Hepatocyte (in vitro differentiated cells): Measurements from ENCODE around the gene SERAC1. TPM values are rescaled to one million over a fixed set of nuclear protein-coding genes. Genes with fewer than 3 reads are reported as not detected.
"Not testable (repeated sequence)": the region's sequence is repeated elsewhere in the genome, so short reads cannot be mapped to it uniquely, and the experiment has no call there.

Source experiments
- DNase-seq: peaks from one replicate; pipeline ENCODE4 v3.0.0-alpha.2; 2016; ENCODE audit warnings: low spot score
- H2AFZ ChIP-seq: fragments of 200-600 bp; sonication (generic); 2 replicates; pipeline ENCODE4 v1.6.0; 2016; ENCODE audit warnings: antibody characterized with exemption, mild to moderate bottlenecking
- H3K27ac ChIP-seq: fragments of 200-600 bp; sonication (generic); 2 replicates; pipeline ENCODE4 v1.5.1; 2016; ENCODE audit warnings: mild to moderate bottlenecking
- H3K27me3 ChIP-seq: fragments of 200-600 bp; sonication (generic); 2 replicates; pipeline ENCODE4 v1.6.1; 2016
- H3K36me3 ChIP-seq: fragments of 200-600 bp; sonication (generic); replicated peaks from 2 replicates; pipeline ENCODE4 v1.5.1; 2016; ENCODE audit warnings: low read depth; ENCODE audit not compliant: insufficient read depth
- H3K4me1 ChIP-seq: fragments of 200-600 bp; sonication (generic); 2 replicates; pipeline ENCODE4 v1.5.1; 2016; ENCODE audit warnings: mild to moderate bottlenecking, moderate library complexity; ENCODE audit not compliant: insufficient read depth
- H3K4me2 ChIP-seq: fragments of 200-600 bp; sonication (generic); 2 replicates; pipeline ENCODE4 v1.6.0; 2016
- H3K4me3 ChIP-seq: fragments of 200-600 bp; sonication (generic); 2 replicates; pipeline ENCODE4 v1.5.1; 2016; ENCODE audit warnings: mild to moderate bottlenecking
- H3K79me2 ChIP-seq: fragments of 200-600 bp; sonication (generic); 2 replicates; pipeline ENCODE4 v1.6.0; 2017; ENCODE audit warnings: mild to moderate bottlenecking
- H3K9me2 ChIP-seq: fragments of 200-600 bp; sonication (generic); replicated peaks from 2 replicates; pipeline ENCODE4 v1.6.0; 2017; ENCODE audit warnings: mild to moderate bottlenecking; ENCODE audit not compliant: insufficient read depth
- H3K9me3 ChIP-seq: fragments of 200-600 bp; sonication (generic); 2 replicates; pipeline ENCODE4 v1.5.1; 2016; ENCODE audit warnings: low read depth, mild to moderate bottlenecking
- H4K20me1 ChIP-seq: fragments of 200-600 bp; sonication (generic); 2 replicates; pipeline ENCODE4 v1.6.0; 2016; ENCODE audit warnings: mild to moderate bottlenecking; ENCODE audit not compliant: insufficient read depth, poor library complexity, severe bottlenecking
- EZH2 ChIP-seq: fragments of 200-600 bp; sonication (generic); IDR thresholded peaks from 2 replicates; pipeline ENCODE4 v1.6.1; 2016; ENCODE audit warnings: antibody characterized with exemption, mild to moderate bottlenecking, borderline replicate concordance
- EZH2phosphoT487 ChIP-seq: fragments of 200-600 bp; sonication (generic); IDR thresholded peaks from one replicate; pipeline ENCODE4 v1.6.1; 2018; ENCODE audit warnings: antibody characterized with exemption, mild to moderate bottlenecking, low read depth, moderate library complexity; ENCODE audit not compliant: unreplicated experiment, severe bottlenecking
- WGBS: methylation state at CpG from one replicate; pipeline ENCODE4 v1.1.6; 2016; ENCODE audit warnings: low lambda C conversion rate; ENCODE audit errors: missing lambda C conversion rate; 5-methylcytosine and 5-hydroxymethylcytosine counted together
- polyA plus RNA-seq: library from polyadenylated mRNA; unstranded; fragments of >200 nt; fragmentation: Nextera tagmentation; extraction: Ambion mirVana; gene quantifications from 2 replicates; pipeline ENCODE4 v1.2.1, GENCODE V29; 2016
- total RNA-seq: library from RNA; depleted of rRNA; stranded (reverse); fragments of >200 nt; gene quantifications from 2 replicates; pipeline ENCODE4 v1.2.3, GENCODE V29; 2014
- TF ChIP-seq, protein P1 (sequence below): fragments of 200-600 bp; sonication (generic); IDR thresholded peaks from 2 replicates; pipeline ENCODE4 v1.5.1; 2016; ENCODE audit warnings: antibody characterized with exemption, mild to moderate bottlenecking; ENCODE audit not compliant: poor library complexity

SERAC1 gene
- total and polyA plus RNA-seq, 2 experiments from 2014 or later, result 4.9 to 15.2 TPM

DNA sequence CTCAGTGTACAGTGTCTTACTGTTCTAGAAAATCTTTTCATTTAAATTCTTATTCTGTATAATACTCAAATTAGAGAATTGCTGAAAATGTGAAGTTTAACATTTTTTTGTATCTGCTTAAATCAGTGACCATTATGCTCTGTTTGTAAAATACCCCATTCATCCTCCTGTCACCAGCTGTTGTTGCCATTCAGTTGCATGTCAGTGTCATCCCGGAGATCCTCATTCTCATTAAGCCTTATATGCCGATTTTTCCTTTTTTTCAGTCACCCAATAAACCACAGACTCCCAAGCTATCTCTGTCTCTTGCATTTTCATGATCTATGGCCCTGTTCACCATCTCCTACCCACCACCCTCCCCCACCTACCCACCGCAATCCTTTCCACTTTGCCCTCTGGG lies 20.5 kb upstream of the SERAC1 start:
- no peaks in the 10 kb centered on the region for H3K27me3 ChIP-seq
- 92% methylated on average over 3 of the region's 3 CpGs for WGBS

DNA sequence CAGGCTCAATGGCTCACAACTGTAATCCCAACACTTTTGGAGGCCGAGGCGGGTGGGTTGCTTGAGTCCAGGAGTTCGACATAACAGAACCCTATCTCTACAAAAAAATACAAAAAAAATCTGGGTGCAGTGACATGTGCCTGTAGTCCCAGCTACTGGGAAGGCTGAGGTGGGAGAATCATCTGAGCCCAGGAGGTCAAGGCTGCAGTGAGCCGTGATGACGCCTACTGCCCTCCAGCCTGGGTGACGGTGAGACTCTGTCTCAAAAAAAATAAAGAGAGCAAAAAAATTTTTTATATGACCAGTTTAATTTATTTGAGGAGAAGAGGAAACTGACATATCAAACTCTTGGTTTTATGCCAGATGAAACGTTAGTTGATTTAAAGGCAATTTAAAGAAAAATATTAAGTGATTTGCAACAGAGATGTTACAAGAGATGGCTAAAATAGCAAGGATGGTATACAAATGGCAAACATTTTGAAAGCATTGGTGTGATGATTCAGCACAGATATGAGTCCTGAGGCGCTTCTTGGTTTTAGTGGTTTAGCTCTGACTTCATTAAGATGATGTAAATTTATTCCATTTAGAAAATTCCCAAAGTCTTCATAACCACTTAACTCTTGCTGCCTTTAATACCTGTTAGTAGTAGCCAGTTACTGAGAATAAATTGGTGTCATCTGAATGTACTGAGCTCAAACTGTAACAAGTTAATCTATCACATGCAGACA lies 17.8 kb upstream of the SERAC1 start:
- TF ChIP-seq EZH2phosphoT487, result no peak
- Histone ChIP-seq H3K9me3 (no peaks in the 10 kb centered on the region), H3K27me3 (no peaks in the 10 kb centered on the region), H3K9me2 (no peaks in the 10 kb centered on the region), H3K27ac (no peak overlapping the region), H3K79me2 (no peaks in the 10 kb centered on the region), H3K36me3 (no peaks in the 10 kb centered on the region), H3K4me1 (peaks cover 5% of the 10 kb centered on the region), H4K20me1 (no peaks in the 10 kb centered on the region), H3K4me3 (no peak overlapping the region), H2AFZ (no peak overlapping the region), H3K4me2 (no peak overlapping the region)
- 91% methylated on average over 8 of the region's 8 CpGs for WGBS
- no peak for DNase-seq

More for the DNA sequence above, 20.5 kb upstream of the SERAC1 start:
- Histone ChIP-seq H3K79me2 (no peaks in the 10 kb centered on the region), H2AFZ (no peak overlapping the region), H3K9me3 (no peaks in the 10 kb centered on the region), H4K20me1 (no peaks in the 10 kb centered on the region), H3K27ac (no peak overlapping the region), H3K9me2 (no peaks in the 10 kb centered on the region), H3K4me1 (no peaks in the 10 kb centered on the region), H3K36me3 (no peaks in the 10 kb centered on the region), H3K4me2 (no peak overlapping the region), H3K4me3 (no peak overlapping the region)
- TF ChIP-seq EZH2, result no peak
- TF ChIP-seq, protein P1, sequence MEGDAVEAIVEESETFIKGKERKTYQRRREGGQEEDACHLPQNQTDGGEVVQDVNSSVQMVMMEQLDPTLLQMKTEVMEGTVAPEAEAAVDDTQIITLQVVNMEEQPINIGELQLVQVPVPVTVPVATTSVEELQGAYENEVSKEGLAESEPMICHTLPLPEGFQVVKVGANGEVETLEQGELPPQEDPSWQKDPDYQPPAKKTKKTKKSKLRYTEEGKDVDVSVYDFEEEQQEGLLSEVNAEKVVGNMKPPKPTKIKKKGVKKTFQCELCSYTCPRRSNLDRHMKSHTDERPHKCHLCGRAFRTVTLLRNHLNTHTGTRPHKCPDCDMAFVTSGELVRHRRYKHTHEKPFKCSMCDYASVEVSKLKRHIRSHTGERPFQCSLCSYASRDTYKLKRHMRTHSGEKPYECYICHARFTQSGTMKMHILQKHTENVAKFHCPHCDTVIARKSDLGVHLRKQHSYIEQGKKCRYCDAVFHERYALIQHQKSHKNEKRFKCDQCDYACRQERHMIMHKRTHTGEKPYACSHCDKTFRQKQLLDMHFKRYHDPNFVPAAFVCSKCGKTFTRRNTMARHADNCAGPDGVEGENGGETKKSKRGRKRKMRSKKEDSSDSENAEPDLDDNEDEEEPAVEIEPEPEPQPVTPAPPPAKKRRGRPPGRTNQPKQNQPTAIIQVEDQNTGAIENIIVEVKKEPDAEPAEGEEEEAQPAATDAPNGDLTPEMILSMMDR, result no peak
- TF ChIP-seq EZH2phosphoT487, result no peak
- DNase-seq, result no peak

DNA sequence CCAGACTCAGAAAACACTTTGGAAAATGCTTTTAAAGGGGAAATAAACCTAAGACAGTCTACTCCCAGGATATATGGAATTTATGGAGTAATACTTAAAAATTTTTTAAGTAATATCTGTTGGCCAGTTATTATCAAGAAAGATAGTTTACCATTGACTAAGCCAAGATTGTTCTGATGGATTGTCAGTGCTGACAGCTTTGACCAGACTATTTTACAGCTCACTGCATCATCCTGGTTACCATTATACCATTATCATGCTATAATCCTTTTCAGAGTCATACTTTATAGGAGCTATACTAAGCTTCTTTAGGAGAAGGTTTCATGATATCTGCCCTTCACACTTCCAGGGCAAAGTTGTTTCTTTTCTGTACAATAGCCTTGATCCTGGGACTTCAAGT lies 16.5 kb upstream of the SERAC1 start:
- no peaks in the 10 kb centered on the region for H3K9me3 ChIP-seq
- H3K79me2 ChIP-seq, result peaks cover 4% of the 10 kb centered on the region
- no peaks in the 10 kb centered on the region for H3K9me2 ChIP-seq
- no peak overlapping the region for H3K4me2 ChIP-seq
- no peak overlapping the region for H3K4me3 ChIP-seq
- H3K27ac ChIP-seq, result no peak overlapping the region
- no peaks in the 10 kb centered on the region for H3K36me3 ChIP-seq
- no peak for DNase-seq
- H3K4me1 ChIP-seq, result peaks cover 5% of the 10 kb centered on the region
- H2AFZ ChIP-seq, result no peak overlapping the region
- TF ChIP-seq, protein P1, result no peak
- TF ChIP-seq EZH2 (no peak), EZH2phosphoT487 (no peak)
- no peaks in the 10 kb centered on the region for H3K27me3 ChIP-seq
- H4K20me1 ChIP-seq, result no peaks in the 10 kb centered on the region

DNA sequence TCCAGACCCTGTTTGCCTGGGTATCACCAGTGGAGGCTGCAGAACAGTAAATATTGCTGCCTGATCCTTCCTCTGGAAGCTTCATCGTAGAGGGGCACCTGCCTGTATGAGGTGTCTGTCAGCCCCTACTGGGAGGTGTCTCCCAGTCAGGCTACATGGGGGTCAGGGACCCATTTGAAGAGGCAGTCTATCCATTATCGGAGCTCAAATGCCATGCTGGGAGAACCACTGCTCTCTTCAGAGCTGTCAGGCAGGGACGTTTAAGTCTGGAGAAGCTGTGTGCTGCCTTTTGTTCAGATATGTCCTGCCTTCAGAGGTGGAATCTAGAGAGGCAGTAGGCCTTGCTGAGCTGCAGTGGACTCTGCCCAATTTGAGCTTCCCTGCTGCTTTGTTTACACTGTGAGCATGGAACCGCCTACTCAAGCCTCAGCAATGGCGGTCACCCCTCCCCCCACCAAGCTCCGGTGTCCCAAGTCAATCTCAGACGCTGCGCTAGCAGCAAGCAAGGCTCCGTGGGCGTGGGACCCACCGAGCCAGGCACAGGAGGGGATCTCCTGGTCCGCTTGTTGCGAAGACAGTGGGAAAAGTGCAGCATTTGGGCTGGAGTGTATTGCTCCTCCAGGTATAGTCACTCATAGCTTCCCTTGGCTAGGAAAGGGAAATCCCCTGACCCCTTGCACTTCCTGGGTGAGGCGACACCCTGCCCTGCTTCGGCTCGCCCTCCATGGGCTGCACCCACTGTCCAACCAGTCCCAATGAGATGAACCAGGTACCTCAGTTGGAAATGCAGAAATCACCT lies 15.3 kb upstream of the SERAC1 start:
- not testable (repeated sequence) for H2AFZ ChIP-seq, H3K4me3 ChIP-seq, H4K20me1 ChIP-seq, H3K36me3 ChIP-seq, H3K79me2 ChIP-seq, H3K9me2 ChIP-seq, H3K27me3 ChIP-seq, H3K9me3 ChIP-seq, H3K4me1 ChIP-seq
- 64% methylated on average over 16 of the region's 16 CpGs for WGBS
- H3K4me2 ChIP-seq, result peak overlapping the region; percentile 57
- H3K27ac ChIP-seq, result peak overlapping the region; percentile 76
- DNase-seq, result peak; percentile 59

DNA sequence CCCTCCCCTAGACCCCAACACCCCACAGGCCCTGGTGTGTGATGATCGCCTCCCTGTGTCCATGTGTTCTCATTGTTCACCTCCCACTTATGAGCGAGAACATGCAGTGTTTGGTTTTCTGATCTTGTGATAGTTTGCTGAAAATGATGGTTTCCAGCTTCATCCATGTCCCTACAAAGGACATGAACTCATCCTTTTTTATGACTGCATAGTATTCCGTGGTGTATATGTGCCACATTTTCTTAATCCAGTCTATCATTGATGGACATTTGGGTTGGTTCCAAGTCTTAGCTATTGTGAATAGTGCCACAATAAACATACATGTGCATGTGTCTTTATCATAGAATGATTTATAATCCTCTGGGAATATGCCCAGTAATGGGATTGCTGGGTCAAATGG lies 9.7 kb upstream of the SERAC1 start:
- H3K4me2 ChIP-seq, H3K4me1 ChIP-seq, H3K27ac ChIP-seq, H3K79me2 ChIP-seq, H3K27me3 ChIP-seq, H3K9me3 ChIP-seq, H3K4me3 ChIP-seq, DNase-seq, H4K20me1 ChIP-seq, H3K9me2 ChIP-seq, H2AFZ ChIP-seq, H3K36me3 ChIP-seq: not testable (repeated sequence)
- WGBS, result 100% methylated on average over 3 of the region's 3 CpGs
